Ovary (tissue), 9 donors: ENCODE data around the gene TCERG1L. TPM values are rescaled to one million over a fixed set of nuclear protein-coding genes. Genes with fewer than 3 reads are reported as not detected.

Experiments
- DNase-seq, 5 donors: peaks; one replicate each; pipeline ENCODE4 v3.0.0-alpha.2; 2019 to 2020
- H3K27ac ChIP-seq, 2 donors: fragments of 200-600 bp; one replicate each; pipeline versions ENCODE4 v1.5.1 to v1.8.0; 2019 to 2022
- H3K27me3 ChIP-seq: fragments of 200-600 bp; one replicate; pipeline ENCODE4 v1.8.0; 2022
- H3K36me3 ChIP-seq: fragments of 200-600 bp; sonication (generic); one replicate; pipeline ENCODE4 v1.5.1; 2019
- H3K4me1 ChIP-seq: one replicate; pipeline ENCODE4 v1.8.1; 2013; ENCODE audit warnings: mild to moderate bottlenecking, moderate library complexity; ENCODE audit not compliant: insufficient read depth
- H3K4me3 ChIP-seq: fragments of 200-600 bp; sonication (generic); one replicate; pipeline ENCODE4 v1.5.1; 2017
- H3K9me3 ChIP-seq, 2 donors: fragments of 200-600 bp in 1 of 2; sonication (generic) in 1 of 2; one replicate each; pipeline versions ENCODE4 v1.5.1 to v1.8.1; 2013 to 2019; ENCODE audit warnings: mild to moderate bottlenecking in 1 of 2, moderate library complexity in 1 of 2
- EP300 ChIP-seq: sonication (generic); formaldehyde crosslinking; IDR thresholded peaks from one replicate; pipeline ENCODE4 v1.6.1; 2017; ENCODE audit warnings: antibody characterized with exemption
- POLR2A ChIP-seq: fragments of 450-650 bp; IDR thresholded peaks from one replicate; pipeline ENCODE4 v1.6.1; 2017; ENCODE audit warnings: antibody characterized with exemption, mild to moderate bottlenecking, moderate library complexity
- WGBS, 3 donors: extraction: QIAGEN DNeasy Blood & Tissue Kit in 1 of 3; methylation state at CpG; one replicate each; pipeline versions ENCODE4 v1.1.5 to v1.1.7; 2013 to 2017; 5-methylcytosine and 5-hydroxymethylcytosine counted together
- intact Hi-C, 4 donors: fragments of 100-400 bp; cut with DNase I; formaldehyde crosslinking; loops; one replicate each; pipeline versions ENCODE4 v1.11.0 to v1.15.1; 2022 to 2023
- polyA plus RNA-seq, 2 donors: library from polyadenylated mRNA; stranded (reverse); fragments of 200-250 nt in 1 of 2; fragments of 350-450 nt in 1 of 2; fragmentation: Illumina TruSeq in 1 of 2; extraction: RNeasy Lipid Tissue Mini Kit (QIAGEN cat#74804) in 1 of 2; gene quantifications; one replicate each; pipeline ENCODE4 v1.2.3, GENCODE V29; 2013 to 2014
- total RNA-seq, 7 donors: library from RNA; depleted of rRNA in 2 of 7; stranded (reverse); fragments of >200 nt in 2 of 7; fragmentation: NEBNext Ultra II Directional in 3 of 7; extraction: Animal tissue kit (Norgen Biotek cat#: 25700) in 3 of 7; gene quantifications; one replicate each; pipeline versions ENCODE4 v1.1.0 to v1.2.4, GENCODE V29; 2016 to 2023
- TF ChIP-seq, protein P1 (sequence below), 3 donors: fragments of 450-650 bp in 2 of 3; fragments of 200-600 bp in 1 of 3; IDR thresholded peaks; one replicate each; pipeline versions ENCODE4 v1.5.1 to v1.8.0; 2016 to 2022; ENCODE audit warnings: antibody characterized with exemption in 3 of 3, mild to moderate bottlenecking in 1 of 3
- donor health status: DM: no; HTN: no; CAD: no; lungs with moderate emphysema.
- donor health status: DM: no; HTN: no; CAD: no.
- donor health status: Bipolar disorder and iron deficiency.
- donor health status: DM: yes; HTN: yes; CAD: no.
- donor health status: DM: no; HTN: no; CAD: no.
- donor health status: DM: yes; HTN: yes; CAD: no.

TCERG1L gene
- total and polyA plus RNA-seq, 9 donors: 1.1 to 8.0 (median 1.8) TPM

DNA sequence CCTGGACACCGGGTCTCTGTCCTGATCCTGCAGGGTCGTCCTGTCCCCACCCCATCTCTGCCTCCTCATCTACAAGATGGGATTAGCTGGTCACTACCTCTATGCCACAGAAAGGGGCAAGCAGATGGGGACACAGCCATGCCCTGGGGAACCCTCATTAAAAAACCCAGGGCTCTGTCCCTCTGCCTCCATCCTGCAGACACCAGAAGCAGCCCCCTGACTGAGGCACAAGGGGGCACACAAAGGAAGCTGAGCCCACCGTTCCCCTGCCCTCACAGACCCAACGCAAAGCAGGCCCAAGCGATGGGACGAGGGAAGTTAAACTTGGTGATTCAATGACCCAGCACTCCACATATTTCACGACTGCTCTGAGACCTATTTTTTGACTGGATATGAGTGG is 142.4 kb downstream of the TCERG1L start:
- no peaks in the 10 kb centered on the region for H3K27me3 ChIP-seq
- no peak overlapping the region for H3K4me3 ChIP-seq
- TF ChIP-seq, protein P1, sequence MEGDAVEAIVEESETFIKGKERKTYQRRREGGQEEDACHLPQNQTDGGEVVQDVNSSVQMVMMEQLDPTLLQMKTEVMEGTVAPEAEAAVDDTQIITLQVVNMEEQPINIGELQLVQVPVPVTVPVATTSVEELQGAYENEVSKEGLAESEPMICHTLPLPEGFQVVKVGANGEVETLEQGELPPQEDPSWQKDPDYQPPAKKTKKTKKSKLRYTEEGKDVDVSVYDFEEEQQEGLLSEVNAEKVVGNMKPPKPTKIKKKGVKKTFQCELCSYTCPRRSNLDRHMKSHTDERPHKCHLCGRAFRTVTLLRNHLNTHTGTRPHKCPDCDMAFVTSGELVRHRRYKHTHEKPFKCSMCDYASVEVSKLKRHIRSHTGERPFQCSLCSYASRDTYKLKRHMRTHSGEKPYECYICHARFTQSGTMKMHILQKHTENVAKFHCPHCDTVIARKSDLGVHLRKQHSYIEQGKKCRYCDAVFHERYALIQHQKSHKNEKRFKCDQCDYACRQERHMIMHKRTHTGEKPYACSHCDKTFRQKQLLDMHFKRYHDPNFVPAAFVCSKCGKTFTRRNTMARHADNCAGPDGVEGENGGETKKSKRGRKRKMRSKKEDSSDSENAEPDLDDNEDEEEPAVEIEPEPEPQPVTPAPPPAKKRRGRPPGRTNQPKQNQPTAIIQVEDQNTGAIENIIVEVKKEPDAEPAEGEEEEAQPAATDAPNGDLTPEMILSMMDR (IDR thresholded peaks at IDR 0.05): no peak
- TF ChIP-seq POLR2A: no peak
- no peak for TF ChIP-seq EP300
- H3K4me1 ChIP-seq: no peaks in the 10 kb centered on the region
- H3K27ac ChIP-seq: no peak overlapping the region
- H3K9me3 ChIP-seq: no peaks in the 10 kb centered on the region
- WGBS, 3 donors: 88 to 95% (median 94%) methylated on average over 7 of the region's 7 CpGs
- no peak for DNase-seq
- intact Hi-C loops: no loop called here
- no peaks in the 10 kb centered on the region for H3K36me3 ChIP-seq

DNA sequence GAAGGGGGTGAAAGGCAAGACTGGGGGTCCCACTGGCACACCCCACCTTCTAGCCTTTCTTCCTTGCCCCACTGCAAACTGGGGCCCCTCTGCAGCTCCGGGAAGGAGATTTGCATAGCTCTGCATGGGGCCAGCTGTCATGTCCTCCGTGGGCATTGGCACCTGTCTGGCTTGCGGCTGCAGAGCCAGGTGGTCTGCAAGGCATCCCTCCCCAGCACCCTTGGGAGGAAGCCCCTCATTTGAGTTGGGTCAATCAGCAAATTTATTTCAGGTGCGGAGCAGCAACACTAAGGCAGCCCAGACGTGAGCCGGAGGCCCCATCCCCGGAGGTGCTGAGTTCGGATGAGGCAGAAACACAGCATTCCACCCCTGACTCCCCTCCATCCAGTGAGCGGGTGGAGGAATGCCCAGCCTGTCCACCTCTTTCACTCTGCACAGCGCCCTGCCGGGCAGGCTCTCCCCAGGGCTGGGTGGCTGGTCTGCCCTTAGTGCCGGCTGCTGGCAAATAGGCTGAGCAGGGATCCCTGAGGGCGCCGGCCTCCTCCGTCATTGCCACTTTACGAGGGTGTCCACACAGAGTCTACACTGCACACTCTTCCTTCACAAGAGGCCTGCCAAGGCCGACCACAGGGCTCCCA is 143.2 kb downstream of the TCERG1L start:
- intact Hi-C loops: no loop called here
- Histone ChIP-seq H3K36me3 (no peaks in the 10 kb centered on the region), H3K27ac (no peak overlapping the region), H3K4me3 (no peak overlapping the region), H3K4me1 (no peaks in the 10 kb centered on the region), H3K9me3 (no peaks in the 10 kb centered on the region), H3K27me3 (no peaks in the 10 kb centered on the region)
- no peak for TF ChIP-seq POLR2A
- TF ChIP-seq, protein P1 (IDR thresholded peaks at IDR 0.05): no peak
- no peak for DNase-seq
- 90 to 94% (median 94%) methylated on average over 17 of the region's 17 CpGs for WGBS, 3 donors

DNA sequence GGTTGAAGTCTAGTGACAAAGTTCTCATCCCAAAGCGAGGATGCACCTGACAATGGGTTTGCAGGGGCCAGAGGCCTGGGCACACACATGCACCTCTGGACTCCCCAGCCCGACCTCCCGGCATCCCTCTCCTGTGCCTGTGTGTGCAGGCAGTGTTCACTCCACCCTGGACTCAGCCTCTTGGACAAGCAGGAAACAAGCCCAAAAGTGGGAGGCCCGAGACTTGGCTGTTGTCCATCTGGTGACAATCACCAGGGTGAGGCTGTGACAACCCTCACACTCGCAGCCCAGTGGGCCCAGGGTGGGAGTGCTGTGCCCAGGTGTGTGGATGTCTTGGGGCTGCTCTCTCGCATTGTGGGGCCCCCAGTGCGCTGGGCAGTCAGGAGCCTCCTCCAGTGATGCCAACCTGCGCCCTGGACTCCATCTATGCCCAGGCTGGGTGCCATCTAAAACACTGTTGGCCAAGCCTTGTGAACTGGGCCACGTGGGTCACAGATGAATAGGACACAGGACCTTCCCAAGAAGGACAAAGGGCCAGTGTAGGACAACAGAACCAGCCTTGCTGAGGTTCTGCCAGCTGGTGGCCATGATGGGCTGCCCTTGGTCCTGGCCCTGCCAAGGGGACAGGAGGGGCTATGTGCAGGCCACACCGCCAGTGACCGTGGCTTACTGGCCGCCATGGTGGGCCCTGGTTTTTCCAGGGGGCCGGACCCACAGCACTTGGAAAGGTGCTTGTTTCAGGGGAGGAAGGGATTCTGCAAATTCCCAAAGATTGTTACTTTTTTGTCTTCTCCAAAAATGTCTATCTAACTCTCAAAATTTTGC is 144.3 kb downstream of the TCERG1L start:
- 85 to 93% (median 88%) methylated on average over 12 to 13 of the region's 13 CpGs for WGBS, 3 donors
- no peak for DNase-seq

DNA sequence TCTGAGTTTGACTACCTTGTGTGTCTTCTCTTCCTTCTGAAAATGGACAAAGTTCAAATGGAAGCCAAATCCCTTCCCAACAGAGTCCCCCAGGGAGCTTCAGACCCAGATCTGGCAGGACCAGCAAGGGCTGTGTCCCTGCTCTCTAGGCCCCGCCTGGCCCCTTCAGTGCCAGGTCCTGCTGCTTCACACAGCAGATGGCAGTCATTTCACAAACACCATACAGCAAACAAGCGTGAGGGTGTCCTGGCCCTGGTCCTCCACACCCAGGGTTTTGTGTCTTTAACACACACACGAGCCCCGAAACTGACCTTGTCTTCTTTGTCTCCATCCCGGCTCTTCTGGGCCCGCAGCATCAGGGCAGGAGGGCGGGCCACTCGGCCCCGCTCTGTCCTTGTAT is 145.0 kb downstream of the TCERG1L start:
- intact Hi-C loops: no loop called here
- Histone ChIP-seq H3K9me3 (no peaks in the 10 kb centered on the region), H3K4me1 (no peaks in the 10 kb centered on the region), H3K27ac (no peak overlapping the region), H3K27me3 (no peaks in the 10 kb centered on the region), H3K36me3 (no peaks in the 10 kb centered on the region), H3K4me3 (no peak overlapping the region)
- WGBS, 3 donors: 95 to 98% (median 97%) methylated on average over 9 of the region's 9 CpGs
- DNase-seq: no peak
- TF ChIP-seq EP300 (no peak), POLR2A (no peak)
- TF ChIP-seq, protein P1 (IDR thresholded peaks at IDR 0.05): no peak

More for the DNA sequence above, 144.3 kb downstream of the TCERG1L start:
- TF ChIP-seq POLR2A (no peak), EP300 (no peak)
- TF ChIP-seq, protein P1 (IDR thresholded peaks at IDR 0.05): no peak
- Histone ChIP-seq H3K27ac (no peak overlapping the region), H3K27me3 (no peaks in the 10 kb centered on the region), H3K9me3 (no peaks in the 10 kb centered on the region), H3K36me3 (no peaks in the 10 kb centered on the region), H3K4me3 (no peak overlapping the region), H3K4me1 (no peaks in the 10 kb centered on the region)
- intact Hi-C loops: no loop called here
